GM12801 (cell line): ENCODE data around the gene TLL2.

ENCODE experiments used
- TF ChIP-seq, protein P1 (sequence below): IDR thresholded peaks from one replicate; pipeline ENCODE4 v1.5.1; 2011; ENCODE audit warnings: control low read depth; ENCODE audit not compliant: insufficient read length; ENCODE audit errors: extremely low read depth

The TLL2 gene

DNA sequence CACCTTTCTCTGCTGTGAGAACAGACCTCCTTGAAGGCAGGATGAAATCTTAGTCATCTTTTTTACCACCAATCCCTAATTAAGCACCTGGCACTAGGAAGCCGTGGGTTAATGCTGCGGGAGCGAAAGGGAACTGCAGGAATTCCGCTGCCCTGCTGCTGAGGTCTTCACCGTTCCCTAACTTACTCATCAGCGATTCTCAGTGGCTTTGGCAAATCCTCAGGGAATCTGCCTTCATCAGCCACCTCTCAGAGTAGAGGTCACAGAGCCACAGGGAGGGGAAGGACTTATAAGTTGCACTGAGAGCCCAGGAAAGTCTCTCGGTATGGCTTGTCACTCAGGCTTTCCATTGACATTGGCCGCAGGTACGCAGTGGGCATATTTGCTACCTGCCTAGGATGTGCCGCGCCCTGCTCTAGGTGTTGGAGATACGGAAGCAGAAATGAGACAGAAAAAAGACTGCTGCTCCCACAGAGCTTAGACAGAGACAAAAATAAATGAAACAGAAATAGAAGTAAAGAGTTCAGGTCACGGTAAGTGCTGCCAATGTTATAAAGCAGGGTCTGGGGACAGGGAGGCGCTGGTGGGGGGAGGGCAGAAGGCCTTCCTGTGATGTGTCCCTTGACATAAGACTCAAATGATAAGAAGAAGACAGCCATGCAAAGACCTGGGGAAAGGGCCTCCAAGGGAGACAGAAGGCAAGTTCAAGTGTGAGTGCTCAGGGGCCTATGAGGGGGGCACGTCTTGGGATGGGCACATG lies 82.3 kb downstream of the TLL2 start:
- TF ChIP-seq, protein P1, sequence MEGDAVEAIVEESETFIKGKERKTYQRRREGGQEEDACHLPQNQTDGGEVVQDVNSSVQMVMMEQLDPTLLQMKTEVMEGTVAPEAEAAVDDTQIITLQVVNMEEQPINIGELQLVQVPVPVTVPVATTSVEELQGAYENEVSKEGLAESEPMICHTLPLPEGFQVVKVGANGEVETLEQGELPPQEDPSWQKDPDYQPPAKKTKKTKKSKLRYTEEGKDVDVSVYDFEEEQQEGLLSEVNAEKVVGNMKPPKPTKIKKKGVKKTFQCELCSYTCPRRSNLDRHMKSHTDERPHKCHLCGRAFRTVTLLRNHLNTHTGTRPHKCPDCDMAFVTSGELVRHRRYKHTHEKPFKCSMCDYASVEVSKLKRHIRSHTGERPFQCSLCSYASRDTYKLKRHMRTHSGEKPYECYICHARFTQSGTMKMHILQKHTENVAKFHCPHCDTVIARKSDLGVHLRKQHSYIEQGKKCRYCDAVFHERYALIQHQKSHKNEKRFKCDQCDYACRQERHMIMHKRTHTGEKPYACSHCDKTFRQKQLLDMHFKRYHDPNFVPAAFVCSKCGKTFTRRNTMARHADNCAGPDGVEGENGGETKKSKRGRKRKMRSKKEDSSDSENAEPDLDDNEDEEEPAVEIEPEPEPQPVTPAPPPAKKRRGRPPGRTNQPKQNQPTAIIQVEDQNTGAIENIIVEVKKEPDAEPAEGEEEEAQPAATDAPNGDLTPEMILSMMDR = no peak

DNA sequence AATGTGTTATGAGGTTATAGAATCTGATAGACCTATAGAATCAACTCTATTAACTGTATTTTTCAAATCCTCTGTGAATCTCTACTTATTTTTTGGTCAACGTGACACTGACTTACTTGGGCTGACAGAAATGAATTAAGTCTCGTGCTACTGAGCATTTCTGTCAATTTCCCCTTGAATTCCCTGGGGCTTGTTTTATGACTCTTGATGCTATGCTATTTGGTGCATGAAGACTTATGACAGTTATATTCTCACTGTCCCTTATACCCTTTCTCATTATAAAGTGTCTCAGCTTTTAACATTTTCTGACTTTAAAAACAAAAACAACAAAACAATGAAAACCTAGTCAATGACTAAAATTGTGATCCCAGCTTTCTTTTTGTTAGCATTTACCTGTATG lies 86.4 kb downstream of the TLL2 start:
- TF ChIP-seq, protein P1 = no peak

DNA sequence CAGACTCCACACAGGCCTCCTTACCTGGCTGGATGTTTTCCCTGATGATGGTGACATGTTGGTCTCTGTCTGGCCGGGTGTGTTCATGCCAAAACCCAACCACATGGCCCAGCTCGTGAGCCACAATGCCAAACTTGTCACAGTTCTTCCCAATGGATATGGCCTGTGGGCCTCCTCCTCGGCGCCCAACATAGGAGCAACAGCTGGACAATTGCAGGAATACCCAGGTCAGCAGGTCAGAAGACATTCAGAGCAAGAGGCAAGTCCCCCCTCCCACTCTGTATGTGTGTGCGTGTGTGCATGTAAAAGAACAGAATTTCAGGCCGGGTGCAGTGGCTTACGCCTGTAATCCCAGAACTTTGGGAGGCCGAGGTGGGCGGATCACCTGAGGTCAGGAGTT lies 91.2 kb downstream of the TLL2 start:
- TF ChIP-seq, protein P1 = no peak

DNA sequence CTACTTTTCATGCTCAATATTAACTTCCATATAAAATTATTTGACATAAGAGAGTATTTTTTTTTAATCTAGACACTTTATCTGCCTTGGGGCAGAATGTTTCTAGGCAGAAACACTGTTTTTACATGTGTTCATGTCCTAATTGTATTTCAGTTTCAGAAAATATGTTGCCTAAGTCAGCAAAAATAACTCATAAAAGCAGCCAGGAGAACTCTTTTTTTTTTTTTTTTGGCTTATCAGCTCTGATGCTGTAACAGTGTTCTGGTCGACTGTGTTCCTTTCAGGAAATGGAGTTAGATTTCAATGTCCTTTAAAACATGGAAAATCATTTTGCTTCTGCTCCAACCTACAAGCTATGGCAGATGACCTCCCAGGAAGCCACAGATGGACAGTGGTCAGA lies 91.7 kb downstream of the TLL2 start:
- TF ChIP-seq, protein P1 = no peak

DNA sequence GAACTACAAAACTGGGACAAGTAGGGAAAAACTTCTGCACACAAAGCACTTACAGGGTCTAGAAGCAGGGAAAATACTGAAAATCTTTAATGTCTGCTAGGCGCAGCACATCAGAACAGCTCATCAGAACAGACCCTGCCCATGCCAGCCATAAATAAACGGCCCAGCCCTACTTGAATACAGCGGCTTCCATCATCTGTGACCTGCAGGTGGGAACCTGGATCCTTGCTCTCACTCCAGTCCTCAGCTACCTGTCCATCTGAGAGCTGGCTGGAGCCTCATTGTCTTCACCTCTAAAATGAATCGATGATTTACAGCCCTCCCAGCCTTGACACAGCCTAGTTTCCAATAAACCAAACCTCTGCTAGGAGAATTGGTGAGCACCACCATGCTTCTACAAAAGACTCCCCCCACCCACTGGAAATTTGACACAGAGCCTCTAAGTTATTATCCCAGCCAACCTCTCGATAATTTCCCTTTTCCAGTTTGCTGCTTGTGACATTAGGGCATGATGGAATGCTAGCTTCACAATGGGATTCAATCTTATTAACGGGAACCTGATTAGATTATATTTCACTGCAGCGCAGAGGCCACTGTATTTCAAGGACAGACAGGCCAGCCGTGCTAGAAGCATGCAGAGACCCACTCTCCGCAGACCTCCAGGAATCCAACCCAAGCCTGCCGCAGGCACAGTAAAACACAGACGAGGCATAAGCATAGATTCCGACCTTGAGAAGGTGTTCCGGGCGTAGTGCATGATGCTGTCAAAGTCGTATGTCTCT lies 93.3 kb downstream of the TLL2 start:
- TF ChIP-seq, protein P1 = no peak

DNA sequence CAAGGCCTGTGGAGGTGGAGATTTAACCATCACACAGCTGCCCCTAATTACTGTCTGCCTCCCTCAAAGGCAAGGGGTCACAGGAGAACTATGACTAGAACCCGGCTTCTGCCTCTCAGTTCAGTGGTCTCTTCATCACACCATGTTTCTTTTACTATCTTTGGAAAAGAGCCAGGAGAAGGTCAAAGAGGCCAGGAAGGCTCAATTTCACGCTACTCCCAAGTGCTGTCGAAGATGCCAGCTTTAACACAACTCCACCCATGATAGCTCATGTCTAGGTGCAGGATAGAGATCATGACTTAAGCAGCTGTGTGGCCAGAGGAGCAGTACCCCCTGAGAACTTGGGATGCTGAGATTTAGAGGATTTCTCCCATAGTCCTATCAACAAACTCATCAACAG lies 94.4 kb downstream of the TLL2 start:
- TF ChIP-seq, protein P1 = no peak

DNA sequence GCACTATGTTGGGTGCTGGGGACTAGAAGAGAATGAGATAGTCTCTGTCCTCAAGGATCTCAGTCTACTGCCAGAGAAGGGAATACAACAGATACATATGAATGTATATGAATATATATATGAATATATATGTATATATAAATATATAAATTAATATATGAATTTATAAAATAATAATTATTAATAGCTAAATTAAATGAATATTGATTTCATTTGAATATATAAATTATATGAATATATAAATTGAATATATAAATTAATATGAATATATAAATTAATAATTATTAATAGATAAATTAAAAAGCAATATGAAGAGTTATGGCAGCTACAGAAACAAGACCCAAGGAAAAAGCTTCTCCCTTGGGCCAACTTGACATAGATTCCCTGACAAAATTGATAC lies 95.1 kb downstream of the TLL2 start:
- TF ChIP-seq, protein P1 = no peak
